Caco-2 (cell line): Measurements from ENCODE around the gene AGXT2. TPM values are rescaled to one million over a fixed set of nuclear protein-coding genes. Genes with fewer than 3 reads are reported as not detected.

Source experiments
- BruUV-seq: library from RNA; stranded (reverse); fragments of 400-500 nt; replicated peaks from 2 replicates; lab custom pipeline; 2021; lab: Mats Ljungman, UMichigan
- CTCF ChIA-PET: fragments of 300-600 bp; sonication (Branson Sonifier 250); formaldehyde crosslinking; loops from one replicate; lab custom pipeline; 2022; ENCODE audit warnings: antibody characterized with exemption; lab: Charles Lee
- POLR2A ChIA-PET: fragments of 300-600 bp; sonication (Branson Sonifier 250); formaldehyde crosslinking; loops from one replicate; lab custom pipeline; 2022; ENCODE audit warnings: antibody characterized with exemption; lab: Charles Lee
- DNase-seq, 2 experiments: peaks; one replicate each; pipeline versions ENCODE4 v3.0.0 to v3.0.0-alpha.2; 2020 to 2022
- H3K27me3 ChIP-seq: replicated peaks from 2 replicates; pipeline ENCODE4 v1.6.0; 2011; ENCODE audit warnings: low read length; ENCODE audit not compliant: control insufficient read depth, insufficient read depth
- H3K36me3 ChIP-seq: 2 replicates; pipeline ENCODE4 v1.5.1; 2011; ENCODE audit warnings: low read length; ENCODE audit not compliant: control insufficient read depth, insufficient read depth
- H3K4me1 ChIP-seq: fragments of 250-450 bp; sonication (Bioruptor Pico); 2 replicates; pipeline ENCODE4 v1.5.1; 2020; ENCODE audit warnings: mild to moderate bottlenecking
- H3K4me3 ChIP-seq: 2 replicates; pipeline ENCODE4 v1.5.1; 2011; ENCODE audit warnings: low read depth, mild to moderate bottlenecking, control low read depth, low read length
- H3K9me3 ChIP-seq: fragments of 250-450 bp; sonication (Bioruptor Pico); 2 replicates; pipeline ENCODE4 v1.5.1; 2020; ENCODE audit warnings: mild to moderate bottlenecking, moderate library complexity
- H3K27ac Mint-ChIP-seq: one replicate; pipeline ENCODE4 v1.8.0; 2022; ENCODE audit warnings: mixed read lengths; ENCODE audit not compliant: unreplicated experiment
- H3K27me3 Mint-ChIP-seq: one replicate; pipeline ENCODE4 v1.8.0; 2022; ENCODE audit warnings: mixed read lengths; ENCODE audit not compliant: insufficient read depth, unreplicated experiment
- H3K36me3 Mint-ChIP-seq: one replicate; pipeline ENCODE4 v1.8.0; 2022; ENCODE audit warnings: mild to moderate bottlenecking, mixed read lengths; ENCODE audit not compliant: insufficient read depth, unreplicated experiment
- H3K4me1 Mint-ChIP-seq: one replicate; pipeline ENCODE4 v1.8.0; 2022; ENCODE audit warnings: low read depth, mixed read lengths; ENCODE audit not compliant: unreplicated experiment
- H3K4me3 Mint-ChIP-seq: one replicate; pipeline ENCODE4 v1.8.0; 2022; ENCODE audit warnings: mild to moderate bottlenecking, moderate library complexity, mixed read lengths; ENCODE audit not compliant: unreplicated experiment
- H3K9me3 Mint-ChIP-seq: one replicate; pipeline ENCODE4 v1.8.0; 2022; ENCODE audit warnings: mixed read lengths; ENCODE audit not compliant: unreplicated experiment
- intact Hi-C: fragments of 100-400 bp; cut with micrococcal nuclease; formaldehyde crosslinking; loops from one replicate; pipeline ENCODE4 v1.10.0; 2022; ENCODE audit not compliant: unreplicated experiment
- total RNA-seq: library from RNA; stranded (reverse); gene quantifications from 2 replicates; pipeline ENCODE4 v1.2.3, GENCODE V29; 2022
- TF ChIP-seq, protein P1 (sequence below), 2 experiments: fragments of 200-600 bp in 1 of 2; IDR thresholded peaks; 1 replicate in 1 of 2; 2 replicates in 1 of 2; pipeline versions ENCODE4 v1.5.1 to v1.8.0; 2011 to 2022; ENCODE audit warnings: antibody characterized with exemption in 1 of 2, control low read depth in 1 of 2, inconsistent platforms in 1 of 2, low read depth in 1 of 2, low read length in 1 of 2, mild to moderate bottlenecking in 1 of 2, moderate library complexity in 1 of 2; ENCODE audit not compliant: insufficient read depth in 1 of 2, severe bottlenecking in 1 of 2, unreplicated experiment in 1 of 2

AGXT2 gene
- total RNA-seq, 1 experiment from 2014 or later = not detected

DNA sequence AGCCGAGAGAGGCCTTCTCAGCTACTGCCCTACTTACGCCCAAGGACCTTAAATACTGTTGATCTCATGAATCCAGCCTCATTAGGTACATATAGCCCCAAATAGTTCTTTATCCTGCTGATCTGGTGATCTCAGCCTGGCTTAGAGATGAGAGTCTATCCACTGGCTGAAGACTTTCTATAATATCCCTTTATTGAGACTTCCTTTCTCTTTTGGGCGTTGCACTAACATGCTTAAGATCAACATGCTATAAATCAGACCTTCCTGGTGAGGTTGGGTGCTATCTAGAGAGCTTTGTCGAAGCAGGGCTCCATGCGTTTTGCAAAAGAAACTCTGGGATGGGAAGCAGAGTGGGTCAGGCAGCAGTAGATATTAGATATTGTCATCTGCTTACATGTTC is 44.0 kb upstream of the AGXT2 start:
- no peaks in the 10 kb centered on the region for H3K4me1 ChIP-seq
- no peak overlapping the region for H3K27ac Mint-ChIP-seq
- no peaks in the 10 kb centered on the region for H3K36me3 ChIP-seq
- ChIA-PET POLR2A (no interaction called here), CTCF (no interaction called here)
- 0 out of 2 replicates have a peak, but pooled peaks cover 1% of the 10 kb centered on the region for H3K27me3 ChIP-seq
- intact Hi-C loops = loop anchor here (1.0 kb wide), 1 partner anchor 68 kb away; no protein-coding TSS in a partner anchor
- H3K27me3 Mint-ChIP-seq = peaks cover 2% of the 10 kb centered on the region
- no peaks in the 10 kb centered on the region for H3K9me3 Mint-ChIP-seq
- DNase-seq = no peak
- H3K36me3 Mint-ChIP-seq = peaks cover 5% of the 10 kb centered on the region
- H3K4me1 Mint-ChIP-seq = no peaks in the 10 kb centered on the region
- TF ChIP-seq, protein P1, sequence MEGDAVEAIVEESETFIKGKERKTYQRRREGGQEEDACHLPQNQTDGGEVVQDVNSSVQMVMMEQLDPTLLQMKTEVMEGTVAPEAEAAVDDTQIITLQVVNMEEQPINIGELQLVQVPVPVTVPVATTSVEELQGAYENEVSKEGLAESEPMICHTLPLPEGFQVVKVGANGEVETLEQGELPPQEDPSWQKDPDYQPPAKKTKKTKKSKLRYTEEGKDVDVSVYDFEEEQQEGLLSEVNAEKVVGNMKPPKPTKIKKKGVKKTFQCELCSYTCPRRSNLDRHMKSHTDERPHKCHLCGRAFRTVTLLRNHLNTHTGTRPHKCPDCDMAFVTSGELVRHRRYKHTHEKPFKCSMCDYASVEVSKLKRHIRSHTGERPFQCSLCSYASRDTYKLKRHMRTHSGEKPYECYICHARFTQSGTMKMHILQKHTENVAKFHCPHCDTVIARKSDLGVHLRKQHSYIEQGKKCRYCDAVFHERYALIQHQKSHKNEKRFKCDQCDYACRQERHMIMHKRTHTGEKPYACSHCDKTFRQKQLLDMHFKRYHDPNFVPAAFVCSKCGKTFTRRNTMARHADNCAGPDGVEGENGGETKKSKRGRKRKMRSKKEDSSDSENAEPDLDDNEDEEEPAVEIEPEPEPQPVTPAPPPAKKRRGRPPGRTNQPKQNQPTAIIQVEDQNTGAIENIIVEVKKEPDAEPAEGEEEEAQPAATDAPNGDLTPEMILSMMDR (IDR thresholded peaks at IDR 0.05; ENCODE audit: insufficient read depth in 1 of 2, low read depth in 1 of 2, low read length in 1 of 2, severe bottlenecking in 1 of 2, unreplicated experiment in 1 of 2) = no peak
- no peak overlapping the region for H3K4me3 Mint-ChIP-seq
- no peak overlapping the region for H3K4me3 ChIP-seq
- no TSS peak for BruUV-seq
- H3K9me3 ChIP-seq = no peaks in the 10 kb centered on the region

DNA sequence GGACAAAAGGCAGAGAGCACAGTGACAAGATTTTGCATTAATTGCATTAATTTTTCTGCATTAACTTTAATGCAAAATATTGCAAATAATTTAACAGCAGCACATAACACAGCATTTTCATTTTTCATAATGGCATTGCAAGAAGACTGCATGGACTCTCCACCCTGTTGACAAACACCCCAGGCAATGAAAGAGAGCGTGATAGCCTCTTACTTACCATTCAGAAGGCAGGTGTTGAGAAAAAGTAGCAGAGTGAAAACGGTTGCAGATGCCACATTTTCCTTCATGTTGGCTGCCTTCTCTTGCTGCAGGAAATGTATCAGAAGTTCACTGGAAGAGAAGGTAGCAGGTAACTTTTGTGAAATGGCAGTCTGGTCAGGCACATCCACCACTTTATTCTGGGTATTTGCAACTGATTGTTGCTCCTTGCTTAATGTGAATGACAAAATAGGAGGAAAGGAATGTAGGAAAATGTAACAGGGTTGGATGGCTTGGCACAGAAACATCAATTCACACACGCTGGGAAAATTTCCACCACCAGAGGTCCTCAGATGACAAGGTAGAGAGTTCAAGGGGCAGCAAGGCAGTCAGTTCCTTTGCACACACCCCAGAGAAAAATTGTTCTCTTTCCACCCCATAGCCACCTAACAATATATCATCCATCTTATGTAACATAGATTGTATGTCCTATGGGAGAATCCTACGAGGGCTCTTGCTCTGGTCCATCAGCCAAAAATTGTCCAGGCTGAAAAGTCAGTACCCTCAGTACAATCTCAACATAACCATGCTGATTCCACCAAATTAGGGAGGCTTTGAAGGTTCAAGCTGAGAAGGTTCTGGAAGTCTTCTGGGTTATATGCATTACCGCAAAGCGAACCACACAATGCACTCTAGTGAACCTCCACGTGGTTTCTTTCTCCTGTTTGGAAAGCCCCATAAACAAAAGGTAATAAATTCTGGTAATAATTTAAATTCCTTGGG is 41.9 kb upstream of the AGXT2 start:
- Histone ChIP-seq H3K9me3 (no peaks in the 10 kb centered on the region), H3K4me1 (no peaks in the 10 kb centered on the region), H3K27me3 (0 out of 2 replicates have a peak, but pooled peaks cover 1% of the 10 kb centered on the region), H3K4me3 (no peak overlapping the region), H3K36me3 (no peaks in the 10 kb centered on the region)
- H3K4me3 Mint-ChIP-seq = no peak overlapping the region
- POLR2A ChIA-PET = no interaction called here
- TF ChIP-seq, protein P1 (IDR thresholded peaks at IDR 0.05; ENCODE audit: insufficient read depth in 1 of 2, low read depth in 1 of 2, low read length in 1 of 2, severe bottlenecking in 1 of 2, unreplicated experiment in 1 of 2) = peak; percentile 83 to 86
- H3K4me1 Mint-ChIP-seq = no peaks in the 10 kb centered on the region
- H3K27me3 Mint-ChIP-seq = peaks cover 2% of the 10 kb centered on the region
- peaks cover 5% of the 10 kb centered on the region for H3K36me3 Mint-ChIP-seq
- intact Hi-C loops = loop anchor here (1.0 to 5.0 kb wide), 5 partner anchors 94 to 508 kb away; no protein-coding TSS in a partner anchor
- H3K27ac Mint-ChIP-seq = no peak overlapping the region
- no peaks in the 10 kb centered on the region for H3K9me3 Mint-ChIP-seq
- DNase-seq = peak; percentile 60 to 76
- BruUV-seq = no TSS peak
- CTCF ChIA-PET = interaction anchor here (0.6 kb wide), 1 partner anchor 837 kb away, joined by 3 read pairs; no protein-coding TSS in a partner anchor

DNA sequence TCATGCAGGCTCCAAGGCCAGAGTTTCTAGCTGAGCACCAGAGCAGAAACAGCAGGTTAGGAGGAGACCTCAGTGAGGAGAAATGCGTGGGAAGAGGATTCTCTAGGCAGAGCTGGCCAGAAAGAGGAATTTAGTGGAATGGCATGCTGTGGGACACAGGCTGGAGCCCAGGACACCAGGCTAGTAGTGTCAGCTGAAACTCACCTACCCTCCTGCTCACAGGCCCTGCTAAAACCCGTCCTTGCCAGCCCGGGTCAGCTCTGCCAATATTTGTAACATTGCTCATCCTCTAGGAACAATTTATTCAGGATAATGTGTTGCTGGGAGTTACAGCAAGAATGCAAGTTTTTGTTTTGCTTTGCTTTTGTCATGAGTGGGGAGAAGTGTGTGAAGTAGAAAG is 40.2 kb upstream of the AGXT2 start:
- BruUV-seq = no TSS peak
- H3K36me3 ChIP-seq = no peaks in the 10 kb centered on the region
- TF ChIP-seq, protein P1 (IDR thresholded peaks at IDR 0.05; ENCODE audit: insufficient read depth in 1 of 2, low read depth in 1 of 2, low read length in 1 of 2, severe bottlenecking in 1 of 2, unreplicated experiment in 1 of 2) = no peak
- intact Hi-C loops = loop anchor here (5.0 kb wide), 2 partner anchors 349 to 509 kb away; no protein-coding TSS in a partner anchor
- H3K27ac Mint-ChIP-seq = no peak overlapping the region
- peaks cover 5% of the 10 kb centered on the region for H3K36me3 Mint-ChIP-seq
- H3K9me3 Mint-ChIP-seq = no peaks in the 10 kb centered on the region
- H3K4me3 Mint-ChIP-seq = no peak overlapping the region
- H3K27me3 Mint-ChIP-seq = peaks cover 2% of the 10 kb centered on the region
- POLR2A ChIA-PET = no interaction called here
- H3K4me1 ChIP-seq = no peaks in the 10 kb centered on the region
- H3K4me1 Mint-ChIP-seq = no peaks in the 10 kb centered on the region
- no peak for DNase-seq
- 0 out of 2 replicates have a peak, but pooled peaks cover 1% of the 10 kb centered on the region for H3K27me3 ChIP-seq
- no peaks in the 10 kb centered on the region for H3K9me3 ChIP-seq
- CTCF ChIA-PET = no interaction called here
- no peak overlapping the region for H3K4me3 ChIP-seq
